ENCODE data around the gene C3AR1.
"Not testable (repeated sequence)": the region's sequence is repeated elsewhere in the genome, so short reads cannot be mapped to it uniquely, and the experiment has no call there.

C3AR1 gene

GRCh38 chr12:8028267-8028666, 37.9 kb downstream of the C3AR1 start:
- no peak for DNase-seq (ENCODE audit: low read depth)

- no peak for DNase-seq (ENCODE audit: low read depth)
These were observed 38.3 kb downstream of the C3AR1 start for GRCh38 chr12:8027856-8028255.

- peak; percentile 95 for DNase-seq (ENCODE audit: low read depth)
These were observed 39.8 kb downstream of the C3AR1 start for GRCh38 chr12:8026291-8026900.

GRCh38 chr12:8018666-8019581, 47.2 kb downstream of the C3AR1 start:
- no peak for DNase-seq (ENCODE audit: low read depth)

- not testable (repeated sequence) for DNase-seq (ENCODE audit: low read depth)
These were observed 47.9 kb downstream of the C3AR1 start for GRCh38 chr12:8018213-8018612.

- no peak for DNase-seq (ENCODE audit: low read depth)
These were observed 51.3 kb downstream of the C3AR1 start for GRCh38 chr12:8014836-8015235.

- no peak for DNase-seq (ENCODE audit: low read depth)
These were observed 53.4 kb downstream of the C3AR1 start for GRCh38 chr12:8012651-8013309.

- DNase-seq (ENCODE audit: low read depth) = no peak
These were observed 54.8 kb downstream of the C3AR1 start for GRCh38 chr12:8011331-8011730.
